Stimulated activated CD4-positive, alpha-beta T cell treated with anti-CD3 and anti-CD28 coated beads, Interleukin-2, amount 100 ng/mL, for 4 hours (primary cell): ENCODE results near the gene SNAPC4.

Experiments used
- DNase-seq: peaks from one replicate; pipeline ENCODE4 v3.0.0-alpha.2; 2020; ENCODE audit warnings: low read depth

SNAPC4 gene, protein sequence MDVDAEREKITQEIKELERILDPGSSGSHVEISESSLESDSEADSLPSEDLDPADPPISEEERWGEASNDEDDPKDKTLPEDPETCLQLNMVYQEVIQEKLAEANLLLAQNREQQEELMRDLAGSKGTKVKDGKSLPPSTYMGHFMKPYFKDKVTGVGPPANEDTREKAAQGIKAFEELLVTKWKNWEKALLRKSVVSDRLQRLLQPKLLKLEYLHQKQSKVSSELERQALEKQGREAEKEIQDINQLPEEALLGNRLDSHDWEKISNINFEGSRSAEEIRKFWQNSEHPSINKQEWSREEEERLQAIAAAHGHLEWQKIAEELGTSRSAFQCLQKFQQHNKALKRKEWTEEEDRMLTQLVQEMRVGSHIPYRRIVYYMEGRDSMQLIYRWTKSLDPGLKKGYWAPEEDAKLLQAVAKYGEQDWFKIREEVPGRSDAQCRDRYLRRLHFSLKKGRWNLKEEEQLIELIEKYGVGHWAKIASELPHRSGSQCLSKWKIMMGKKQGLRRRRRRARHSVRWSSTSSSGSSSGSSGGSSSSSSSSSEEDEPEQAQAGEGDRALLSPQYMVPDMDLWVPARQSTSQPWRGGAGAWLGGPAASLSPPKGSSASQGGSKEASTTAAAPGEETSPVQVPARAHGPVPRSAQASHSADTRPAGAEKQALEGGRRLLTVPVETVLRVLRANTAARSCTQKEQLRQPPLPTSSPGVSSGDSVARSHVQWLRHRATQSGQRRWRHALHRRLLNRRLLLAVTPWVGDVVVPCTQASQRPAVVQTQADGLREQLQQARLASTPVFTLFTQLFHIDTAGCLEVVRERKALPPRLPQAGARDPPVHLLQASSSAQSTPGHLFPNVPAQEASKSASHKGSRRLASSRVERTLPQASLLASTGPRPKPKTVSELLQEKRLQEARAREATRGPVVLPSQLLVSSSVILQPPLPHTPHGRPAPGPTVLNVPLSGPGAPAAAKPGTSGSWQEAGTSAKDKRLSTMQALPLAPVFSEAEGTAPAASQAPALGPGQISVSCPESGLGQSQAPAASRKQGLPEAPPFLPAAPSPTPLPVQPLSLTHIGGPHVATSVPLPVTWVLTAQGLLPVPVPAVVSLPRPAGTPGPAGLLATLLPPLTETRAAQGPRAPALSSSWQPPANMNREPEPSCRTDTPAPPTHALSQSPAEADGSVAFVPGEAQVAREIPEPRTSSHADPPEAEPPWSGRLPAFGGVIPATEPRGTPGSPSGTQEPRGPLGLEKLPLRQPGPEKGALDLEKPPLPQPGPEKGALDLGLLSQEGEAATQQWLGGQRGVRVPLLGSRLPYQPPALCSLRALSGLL (N-terminal part only)

GRCh38 chr9:136400038-136400834, at the start of gene SNAPC4:
SNAPC4 (minus strand) TSS chr9:136400170; CDS start chr9:136398428, 1,742 bp downstream.
- DNase-seq, result peak; percentile 80

DNA sequence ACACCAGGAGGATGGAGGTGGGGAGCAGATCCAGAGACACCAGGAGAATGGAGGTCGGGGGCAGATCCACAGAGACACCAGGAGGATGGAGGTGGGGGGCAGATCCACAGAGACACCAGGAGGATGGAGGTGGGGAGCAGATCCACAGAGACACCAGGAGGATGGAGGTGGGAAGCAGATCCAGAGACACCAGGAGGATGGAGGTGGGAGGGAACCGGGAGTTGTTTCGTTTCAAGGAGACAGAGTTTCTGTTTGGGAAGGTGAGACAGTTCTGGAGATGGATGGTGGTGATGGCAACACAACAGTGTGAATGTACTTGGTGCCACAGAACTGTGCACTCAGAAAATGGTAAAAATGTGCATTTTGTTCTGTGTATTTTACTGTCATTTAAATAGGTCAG, 48.7 kb upstream of the SNAPC4 start:
- DNase-seq, result no peak

DNA sequence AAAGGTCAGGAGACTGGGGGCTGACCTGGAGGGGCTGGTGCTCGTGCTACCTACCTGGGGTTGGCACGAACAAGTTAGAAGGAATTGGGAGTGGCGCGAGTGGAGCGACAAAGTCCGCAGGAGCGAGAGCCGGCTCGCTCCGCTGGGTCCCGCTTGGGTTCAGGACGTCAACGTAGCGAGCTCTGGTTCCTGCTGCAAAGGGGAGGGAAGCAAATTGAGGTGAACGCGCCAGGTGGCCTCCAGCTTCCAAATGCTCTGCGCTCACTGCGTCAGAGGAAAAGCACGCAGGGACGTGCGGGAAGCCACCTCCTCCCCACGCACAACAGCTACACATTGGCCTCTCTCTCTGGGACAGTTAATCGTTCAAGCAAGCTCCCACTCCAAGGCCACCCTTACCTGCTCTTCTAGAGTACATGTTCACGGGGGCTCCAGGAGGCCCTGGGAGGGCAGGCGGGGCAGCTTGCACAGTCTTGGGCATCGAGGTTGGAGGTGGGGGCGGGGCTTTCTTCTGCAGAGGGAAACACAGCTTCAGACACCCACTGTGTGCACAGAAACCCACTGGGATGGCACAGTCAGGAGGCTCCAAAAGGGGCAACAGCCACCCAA, 47.3 kb upstream of the SNAPC4 start:
- DNase-seq, result no peak

DNA sequence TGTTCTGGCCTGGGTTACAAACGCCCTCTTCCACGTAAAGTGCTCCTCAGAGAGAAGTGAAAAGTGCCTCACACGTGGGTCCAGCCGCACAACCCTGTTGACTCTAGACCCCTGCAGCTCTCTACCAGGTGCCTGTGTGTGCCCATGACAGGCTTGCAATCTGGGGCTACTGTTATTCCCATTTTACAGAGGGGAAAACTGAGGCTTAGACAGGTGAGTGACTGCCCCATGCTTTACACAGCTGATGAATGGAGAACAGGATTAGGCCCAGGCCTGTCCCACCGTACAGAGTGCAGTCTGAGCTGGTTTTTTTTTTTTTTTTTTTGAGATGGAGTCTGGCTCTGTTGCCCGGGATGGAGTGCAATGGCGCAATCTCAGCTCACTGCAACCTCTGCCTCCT, 45.8 kb upstream of the SNAPC4 start:
- DNase-seq, result no peak

- DNase-seq, result no peak
These were observed 44.1 kb upstream of the SNAPC4 start for GRCh38 chr9:136444102-136444501.

- DNase-seq, result no peak
These were observed 43.7 kb upstream of the SNAPC4 start for GRCh38 chr9:136443687-136444086.

DNA sequence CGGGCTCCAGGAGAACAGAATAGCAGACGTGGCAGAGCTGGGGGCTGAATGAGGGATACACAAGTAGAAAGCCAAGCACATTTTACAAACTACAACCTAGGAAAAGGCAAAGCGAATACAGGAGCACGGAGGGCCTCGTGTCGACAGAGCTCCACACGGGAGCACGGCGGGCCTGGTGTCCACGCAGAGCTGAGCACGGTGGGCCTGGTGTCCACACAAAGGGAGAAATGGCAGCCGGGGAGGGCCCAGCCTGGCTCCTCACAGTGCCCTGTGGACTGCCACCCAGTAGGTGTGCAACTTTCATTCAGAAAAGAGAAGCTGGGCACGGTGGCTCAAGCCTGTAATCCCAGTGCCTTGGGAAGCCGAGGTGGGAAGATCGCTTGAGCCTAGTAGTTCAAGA, 43.1 kb upstream of the SNAPC4 start:
- DNase-seq, result no peak

GRCh38 chr9:136442265-136442664, 42.3 kb upstream of the SNAPC4 start:
- DNase-seq, result no peak

DNA sequence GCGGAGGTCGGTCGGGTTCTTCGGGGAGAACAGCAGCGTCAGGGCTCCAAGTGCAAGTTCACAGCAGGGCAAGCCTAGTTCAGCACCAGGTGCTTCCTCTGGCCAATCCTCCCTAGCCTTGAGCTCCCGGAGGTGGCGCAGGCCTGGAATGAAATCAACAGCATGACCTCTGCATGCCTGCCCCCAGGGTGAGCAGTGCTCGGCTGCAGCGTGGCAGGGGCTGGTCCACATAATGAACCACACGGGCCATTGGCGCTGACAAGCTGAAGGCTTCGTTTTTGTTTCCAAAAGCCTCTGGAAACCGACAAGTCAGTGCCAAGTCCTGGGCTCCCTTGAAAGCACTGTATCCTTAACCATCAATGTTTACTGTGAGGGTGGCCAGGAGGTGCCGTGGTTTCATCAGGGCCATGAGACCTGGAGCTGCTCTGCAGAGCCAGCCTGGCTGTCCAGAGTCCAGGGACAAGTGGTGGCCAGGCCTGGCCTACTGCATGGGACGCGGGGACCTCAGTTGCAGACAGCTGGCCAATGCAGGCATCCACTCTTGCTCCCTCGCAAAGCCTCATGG, 41.8 kb upstream of the SNAPC4 start:
- DNase-seq, result no peak

DNA sequence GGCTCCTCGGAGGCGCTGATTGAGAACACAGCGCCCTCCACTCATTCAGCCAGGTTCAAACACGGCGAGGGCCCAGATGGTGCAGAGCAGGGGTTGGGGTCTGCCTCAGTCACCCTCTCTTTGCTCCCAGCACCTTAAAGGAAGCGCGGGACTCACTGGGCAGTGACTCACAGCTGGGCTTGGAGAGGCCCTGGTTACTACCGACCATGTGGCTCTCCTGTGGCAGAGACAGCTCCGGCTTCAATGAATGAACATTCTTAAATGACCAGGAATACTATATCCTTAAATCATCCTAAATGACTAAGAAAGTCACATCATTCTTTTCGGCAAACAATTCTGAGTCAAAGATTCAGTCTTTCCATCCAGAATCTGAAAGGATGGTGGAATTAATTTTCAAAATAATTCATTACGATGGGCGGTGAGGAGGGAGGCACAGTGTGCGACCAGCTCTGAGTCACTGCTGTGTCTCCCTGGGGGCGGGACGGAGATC, 41.3 kb upstream of the SNAPC4 start:
- no peak for DNase-seq

GRCh38 chr9:136439481-136440408, 39.8 kb upstream of the SNAPC4 start, which contains the start of gene INPP5E:
INPP5E (minus strand) TSS chr9:136439845; CDS start chr9:136439419, 426 bp downstream.
- DNase-seq, result peak; percentile 72

DNA sequence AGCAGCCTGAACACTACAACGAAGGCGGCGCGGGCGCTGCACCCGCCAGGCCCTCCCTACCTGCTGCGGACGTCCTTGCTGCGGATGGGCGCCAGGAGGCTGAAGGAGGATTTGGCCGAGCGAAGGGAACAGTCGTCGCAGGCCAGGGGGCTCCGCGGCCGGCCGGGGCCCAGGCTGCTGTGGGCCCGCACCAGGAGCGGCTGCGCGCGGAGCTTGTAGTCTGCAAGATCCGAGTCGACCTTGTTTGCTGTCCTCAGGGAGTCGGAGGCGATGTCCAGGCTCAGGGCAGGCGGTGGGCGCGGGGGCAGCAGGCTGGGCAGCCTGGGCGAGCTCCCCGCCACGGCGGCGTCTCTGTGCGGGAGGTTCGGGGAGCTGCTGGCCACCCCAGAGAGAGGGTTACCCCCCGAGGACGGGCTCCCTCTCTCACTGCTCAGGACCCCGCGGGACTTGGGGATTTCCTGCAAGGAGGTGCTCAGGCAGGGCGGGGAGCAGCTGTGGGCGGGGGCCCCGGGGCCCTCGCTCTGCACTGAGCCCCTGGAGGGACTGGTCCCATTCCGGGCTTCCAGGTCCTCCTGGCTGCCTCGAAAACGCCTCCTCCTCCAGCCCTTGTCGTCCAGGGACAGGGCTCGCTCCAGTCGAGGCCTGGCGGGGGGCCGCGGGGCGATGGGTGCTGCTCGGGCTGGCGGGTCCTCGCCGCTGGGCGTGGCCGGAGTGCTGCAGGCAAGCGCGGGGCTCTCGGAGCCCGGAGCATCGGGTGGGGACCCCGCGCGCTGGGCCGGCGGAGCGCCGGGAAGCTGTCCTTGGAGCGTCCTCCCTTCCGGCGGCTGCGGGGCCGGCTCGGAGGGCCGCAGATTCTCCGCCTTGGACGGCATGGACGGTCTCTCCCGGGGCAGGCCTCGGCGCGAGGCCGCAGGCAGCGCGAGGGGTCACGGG, 38.8 kb upstream of the SNAPC4 start:
- DNase-seq, result peak; percentile 52

DNA sequence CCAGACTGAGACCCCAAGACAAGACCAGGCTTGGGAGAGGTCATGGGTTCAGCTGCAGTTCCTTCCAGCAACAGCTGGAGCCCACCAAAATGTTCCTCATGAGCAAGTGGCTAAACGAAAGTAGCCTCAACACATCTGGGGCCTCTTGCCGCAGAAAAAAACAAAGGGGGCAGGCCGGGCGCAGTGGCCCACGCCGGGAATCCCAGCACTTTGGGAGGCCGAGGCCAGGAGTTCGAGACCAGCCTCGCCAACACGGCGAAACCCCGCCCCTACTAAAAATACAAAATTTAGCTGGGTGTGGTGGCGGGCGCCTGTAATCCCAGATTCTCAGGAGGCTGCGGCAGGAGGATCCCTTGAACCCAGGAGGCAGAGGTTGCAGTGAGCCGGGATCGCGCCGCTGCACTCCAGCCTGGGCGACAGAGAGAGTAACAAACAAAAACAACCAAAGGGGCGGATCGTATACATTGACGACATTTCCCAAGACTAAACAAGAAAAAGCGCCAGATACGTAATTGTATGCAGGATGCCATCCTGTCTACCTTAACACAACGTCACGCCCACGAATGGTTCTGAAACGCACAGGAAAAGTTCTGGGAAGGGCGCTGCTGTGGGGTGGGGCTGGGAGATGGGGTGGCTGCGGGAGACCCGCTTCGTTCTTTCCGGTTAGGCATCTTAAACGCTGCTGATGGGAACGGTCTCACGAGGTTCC, 38.0 kb upstream of the SNAPC4 start:
- DNase-seq, result no peak

DNA sequence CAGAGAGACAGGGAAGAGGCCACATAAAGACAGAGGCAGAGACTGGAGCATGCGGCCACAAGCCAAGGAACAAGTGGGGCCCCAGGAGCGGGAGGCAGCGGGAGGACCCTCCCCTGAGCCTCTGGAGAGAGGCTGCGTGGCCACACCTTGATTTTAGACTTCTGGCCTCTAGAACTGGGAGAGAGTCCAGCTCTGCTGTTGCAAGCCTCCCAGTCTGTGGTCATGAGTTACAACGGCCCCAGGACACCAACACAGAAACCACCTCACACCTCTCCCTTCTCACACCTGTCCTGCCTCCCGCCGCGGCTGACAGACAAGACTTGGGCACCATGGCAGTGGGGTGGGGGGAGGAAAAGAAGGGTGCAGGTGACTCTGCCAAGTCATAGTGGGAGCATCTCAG, 37.5 kb upstream of the SNAPC4 start:
- DNase-seq, result no peak

DNA sequence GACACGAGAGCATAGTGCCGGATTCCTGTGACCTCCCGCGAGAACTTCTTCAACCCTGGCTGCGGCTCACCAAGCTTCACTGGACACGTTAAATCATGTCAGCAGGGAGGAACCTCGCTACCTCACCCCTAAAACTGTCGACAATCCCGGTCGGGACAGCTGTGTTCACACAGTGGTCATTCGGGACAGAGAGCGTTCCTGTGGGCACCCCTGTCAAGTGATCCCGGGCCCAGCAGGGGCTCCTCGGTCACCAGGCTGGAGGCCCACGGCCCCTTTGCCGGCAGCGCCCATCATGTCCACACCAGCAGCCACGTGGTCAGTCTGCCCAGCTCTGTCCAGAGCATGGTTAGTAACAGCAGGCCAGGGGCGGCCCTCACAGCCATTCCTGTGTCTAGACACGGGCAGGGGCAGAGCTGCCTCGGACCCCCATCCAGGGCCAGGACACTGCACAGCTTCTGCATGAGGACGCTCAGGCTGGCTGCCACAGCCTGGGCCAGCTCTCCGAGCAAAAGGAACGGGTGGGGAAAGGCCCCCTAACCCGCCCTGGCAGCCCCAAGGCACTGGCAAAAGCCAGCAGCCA, 36.2 kb upstream of the SNAPC4 start:
- no peak for DNase-seq

GRCh38 chr9:136434580-136435169, 34.7 kb upstream of the SNAPC4 start:
- DNase-seq, result no peak
